GM12878 (cell line): ENCODE measurements around the gene ARHGEF18. TPM values are rescaled to one million over a fixed set of nuclear protein-coding genes. Genes with fewer than 3 reads are reported as not detected.

Experiments
- BCL11A ChIP-seq: IDR thresholded peaks from 2 replicates; pipeline ENCODE4 v1.6.1; 2011; ENCODE audit warnings: low read depth, low read length
- BHLHE40 ChIP-seq, 2 experiments: fragments of 450-650 bp in 1 of 2; IDR thresholded peaks; 2 replicates each; pipeline ENCODE4 v1.6.1; 2011 to 2017; ENCODE audit warnings: low read depth in 2 of 2, borderline replicate concordance in 1 of 2, improper control_type of control experiment in 1 of 2, low read length in 1 of 2, mild to moderate bottlenecking in 1 of 2
- CREM ChIP-seq: IDR thresholded peaks from 2 replicates; pipeline ENCODE4 v1.6.1; 2014; ENCODE audit warnings: antibody characterized with exemption, low read depth
- EED ChIP-seq: sonication (generic); IDR thresholded peaks from 2 replicates; pipeline ENCODE4 v1.6.1; 2016; ENCODE audit warnings: antibody characterized with exemption, low read depth
- HDAC2 ChIP-seq: fragments of 200-600 bp; sonication (generic); IDR thresholded peaks from 2 replicates; pipeline ENCODE4 v1.6.1; 2017
- NFYA ChIP-seq: IDR thresholded peaks from 2 replicates; pipeline ENCODE4 v1.6.1; 2011; ENCODE audit warnings: low read depth, mild to moderate bottlenecking, low read length, improper control_type of control experiment, borderline replicate concordance
- NR2F1 ChIP-seq: fragments of 450-650 bp; conservative IDR thresholded peaks from 2 replicates; pipeline ENCODE4 v1.6.1; 2017; ENCODE audit warnings: mild to moderate bottlenecking
- RAD51 ChIP-seq: fragments of 450-650 bp; IDR thresholded peaks from 2 replicates; pipeline ENCODE4 v1.6.1; 2016; ENCODE audit warnings: moderate library complexity, mild to moderate bottlenecking, inconsistent platforms
- RUNX3 ChIP-seq: IDR thresholded peaks from 2 replicates; pipeline ENCODE4 v1.6.1; 2012; ENCODE audit warnings: low read length, inconsistent platforms
- SMC3 ChIP-seq: IDR thresholded peaks from 2 replicates; pipeline ENCODE4 v1.6.1; 2011; ENCODE audit warnings: low read length, improper control_type of control experiment, borderline replicate concordance
- ZNF384 ChIP-seq: IDR thresholded peaks from 2 replicates; pipeline ENCODE4 v1.6.1; 2012; ENCODE audit warnings: low read depth, mild to moderate bottlenecking, low read length, improper control_type of control experiment, borderline replicate concordance
- ZNF622 ChIP-seq: fragments of 450-650 bp; IDR thresholded peaks from 2 replicates; pipeline ENCODE4 v1.6.1; 2017; ENCODE audit warnings: mild to moderate bottlenecking, inconsistent platforms
- polyA plus RNA-seq, 11 experiments: library from polyadenylated mRNA; depleted of rRNA in 4 of 11; unstranded in 6 of 11; stranded (reverse) in 5 of 11; fragments of >200 nt; fragmentation: Nextera tagmentation in 4 of 11; fragmentation: Illumina TruSeq in 1 of 11; extraction: Ambion mirVana in 4 of 11; extraction: Trizol in 1 of 11; gene quantifications; 1 replicate in 1 of 11; 2 replicates in 10 of 11; pipeline versions ENCODE4 v1.2.1 to v1.2.3, GENCODE V29; 2011 to 2016; ENCODE audit warnings: inconsistent platforms in 2 of 11, missing spikeins in 2 of 11, low read depth in 1 of 11
- total RNA-seq, 4 experiments: library from RNA; depleted of rRNA in 3 of 4; stranded (reverse); fragments of >200 nt in 3 of 4; fragmentation: Illumina TruSeq in 1 of 4; extraction: Trizol in 1 of 4; gene quantifications; 2 replicates each; pipeline versions ENCODE4 v1.2.1 to v1.2.3, GENCODE V29; 2013 to 2021
- TF ChIP-seq, protein P1 (sequence below): IDR thresholded peaks from 2 replicates; pipeline ENCODE4 v1.6.1; 2011; ENCODE audit warnings: borderline replicate concordance, low read depth, mild to moderate bottlenecking, moderate library complexity, mixed read lengths, low read length; ENCODE audit not compliant: insufficient read depth; ENCODE audit errors: extremely low read length
- TF ChIP-seq, protein P2 (sequence below), 3 experiments: IDR thresholded peaks in 2 of 3; conservative IDR thresholded peaks in 1 of 3; 2 replicates each; pipeline ENCODE4 v1.5.1; 2011; ENCODE audit warnings: low read depth in 3 of 3, low read length in 3 of 3, mild to moderate bottlenecking in 3 of 3, control low read depth in 2 of 3, moderate library complexity in 2 of 3, inconsistent platforms in 1 of 3, mixed read lengths in 1 of 3; ENCODE audit not compliant: control insufficient read depth in 2 of 3, insufficient read depth in 1 of 3; ENCODE audit errors: extremely low read depth in 1 of 3
- TF ChIP-seq, protein P3 (sequence below): fragments of 450-650 bp; IDR thresholded peaks from 2 replicates; pipeline ENCODE4 v1.6.1; 2018; ENCODE audit warnings: borderline replicate concordance, mild to moderate bottlenecking; ENCODE audit not compliant: partially characterized antibody
- TF ChIP-seq, protein P4 (sequence below): fragments of 450-650 bp; IDR thresholded peaks from 2 replicates; pipeline ENCODE4 v1.6.1; 2016; ENCODE audit warnings: mild to moderate bottlenecking, moderate library complexity, borderline replicate concordance
- TF ChIP-seq, protein P5 (sequence below): IDR thresholded peaks from 2 replicates; pipeline ENCODE4 v1.6.1; 2012; ENCODE audit warnings: low read depth, low read length, improper control_type of control experiment

ARHGEF18 gene
- total and polyA plus RNA-seq, 10 of the 15 experiments (the other 5 are each of a cell fraction or from before 2014, with no cell fraction given): 0.31 to 32.3 (median 13.4) TPM

DNA sequence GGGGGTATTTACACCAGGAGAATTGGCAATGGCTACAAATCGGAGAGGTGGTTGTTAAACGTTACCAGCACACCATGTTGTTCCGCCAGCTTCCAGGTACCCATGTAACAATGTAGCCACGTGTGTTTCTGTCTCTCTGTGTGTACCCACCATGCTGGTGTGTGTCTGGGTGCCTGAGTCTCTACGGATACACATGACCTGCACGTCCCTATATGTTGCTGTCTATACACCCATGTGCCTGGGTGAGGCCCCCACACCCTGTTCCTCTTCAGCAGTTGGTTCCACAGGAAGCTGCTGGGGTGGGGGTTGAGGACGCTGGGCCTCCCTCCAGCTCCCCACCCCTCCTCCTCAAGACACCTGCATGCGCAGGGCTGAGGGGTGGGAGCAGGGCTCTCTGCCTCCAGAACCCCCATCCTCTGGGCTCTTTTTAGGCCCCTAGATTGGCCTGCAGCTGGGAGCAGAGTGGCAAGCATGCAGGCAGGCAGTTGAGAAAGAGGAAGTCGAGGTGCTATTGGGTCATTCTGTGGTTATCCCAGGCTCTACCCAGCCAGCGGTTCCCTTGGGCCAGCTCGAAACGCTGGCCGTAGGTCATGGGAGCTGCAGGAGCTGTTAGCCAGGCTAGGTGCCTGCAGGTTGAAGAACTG lies at the start of gene ARHGEF18 (continued):
- TF ChIP-seq, protein P1, sequence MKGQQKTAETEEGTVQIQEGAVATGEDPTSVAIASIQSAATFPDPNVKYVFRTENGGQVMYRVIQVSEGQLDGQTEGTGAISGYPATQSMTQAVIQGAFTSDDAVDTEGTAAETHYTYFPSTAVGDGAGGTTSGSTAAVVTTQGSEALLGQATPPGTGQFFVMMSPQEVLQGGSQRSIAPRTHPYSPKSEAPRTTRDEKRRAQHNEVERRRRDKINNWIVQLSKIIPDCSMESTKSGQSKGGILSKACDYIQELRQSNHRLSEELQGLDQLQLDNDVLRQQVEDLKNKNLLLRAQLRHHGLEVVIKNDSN: no peak
- TF ChIP-seq, protein P2, sequence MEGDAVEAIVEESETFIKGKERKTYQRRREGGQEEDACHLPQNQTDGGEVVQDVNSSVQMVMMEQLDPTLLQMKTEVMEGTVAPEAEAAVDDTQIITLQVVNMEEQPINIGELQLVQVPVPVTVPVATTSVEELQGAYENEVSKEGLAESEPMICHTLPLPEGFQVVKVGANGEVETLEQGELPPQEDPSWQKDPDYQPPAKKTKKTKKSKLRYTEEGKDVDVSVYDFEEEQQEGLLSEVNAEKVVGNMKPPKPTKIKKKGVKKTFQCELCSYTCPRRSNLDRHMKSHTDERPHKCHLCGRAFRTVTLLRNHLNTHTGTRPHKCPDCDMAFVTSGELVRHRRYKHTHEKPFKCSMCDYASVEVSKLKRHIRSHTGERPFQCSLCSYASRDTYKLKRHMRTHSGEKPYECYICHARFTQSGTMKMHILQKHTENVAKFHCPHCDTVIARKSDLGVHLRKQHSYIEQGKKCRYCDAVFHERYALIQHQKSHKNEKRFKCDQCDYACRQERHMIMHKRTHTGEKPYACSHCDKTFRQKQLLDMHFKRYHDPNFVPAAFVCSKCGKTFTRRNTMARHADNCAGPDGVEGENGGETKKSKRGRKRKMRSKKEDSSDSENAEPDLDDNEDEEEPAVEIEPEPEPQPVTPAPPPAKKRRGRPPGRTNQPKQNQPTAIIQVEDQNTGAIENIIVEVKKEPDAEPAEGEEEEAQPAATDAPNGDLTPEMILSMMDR (IDR thresholded peaks at IDR 0.05 in 2 of 3, conservative IDR thresholded peaks at IDR 0.05 in 1 of 3; ENCODE audit: control insufficient read depth in 2 of 3, extremely low read depth in 1 of 3, insufficient read depth in 1 of 3, low read depth in 3 of 3, low read length in 3 of 3): no peak
- TF ChIP-seq ZNF622: no peak
- TF ChIP-seq HDAC2: no peak
- TF ChIP-seq BCL11A: no peak; the same call in 1 of the 2 replicates
- peak; percentile 91; the same call in 1 of the 2 replicates for TF ChIP-seq NR2F1
- no peak for TF ChIP-seq RAD51
- TF ChIP-seq RUNX3: peak; percentile 90
- TF ChIP-seq, protein P3, sequence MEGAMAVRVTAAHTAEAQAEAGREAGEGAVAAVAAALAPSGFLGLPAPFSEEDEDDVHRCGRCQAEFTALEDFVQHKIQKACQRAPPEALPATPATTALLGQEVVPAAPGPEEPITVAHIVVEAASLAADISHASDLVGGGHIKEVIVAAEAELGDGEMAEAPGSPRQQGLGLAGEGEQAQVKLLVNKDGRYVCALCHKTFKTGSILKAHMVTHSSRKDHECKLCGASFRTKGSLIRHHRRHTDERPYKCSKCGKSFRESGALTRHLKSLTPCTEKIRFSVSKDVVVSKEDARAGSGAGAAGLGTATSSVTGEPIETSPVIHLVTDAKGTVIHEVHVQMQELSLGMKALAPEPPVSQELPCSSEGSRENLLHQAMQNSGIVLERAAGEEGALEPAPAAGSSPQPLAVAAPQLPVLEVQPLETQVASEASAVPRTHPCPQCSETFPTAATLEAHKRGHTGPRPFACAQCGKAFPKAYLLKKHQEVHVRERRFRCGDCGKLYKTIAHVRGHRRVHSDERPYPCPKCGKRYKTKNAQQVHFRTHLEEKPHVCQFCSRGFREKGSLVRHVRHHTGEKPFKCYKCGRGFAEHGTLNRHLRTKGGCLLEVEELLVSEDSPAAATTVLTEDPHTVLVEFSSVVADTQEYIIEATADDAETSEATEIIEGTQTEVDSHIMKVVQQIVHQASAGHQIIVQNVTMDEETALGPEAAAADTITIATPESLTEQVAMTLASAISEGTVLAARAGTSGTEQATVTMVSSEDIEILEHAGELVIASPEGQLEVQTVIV: no peak
- TF ChIP-seq, protein P4, sequence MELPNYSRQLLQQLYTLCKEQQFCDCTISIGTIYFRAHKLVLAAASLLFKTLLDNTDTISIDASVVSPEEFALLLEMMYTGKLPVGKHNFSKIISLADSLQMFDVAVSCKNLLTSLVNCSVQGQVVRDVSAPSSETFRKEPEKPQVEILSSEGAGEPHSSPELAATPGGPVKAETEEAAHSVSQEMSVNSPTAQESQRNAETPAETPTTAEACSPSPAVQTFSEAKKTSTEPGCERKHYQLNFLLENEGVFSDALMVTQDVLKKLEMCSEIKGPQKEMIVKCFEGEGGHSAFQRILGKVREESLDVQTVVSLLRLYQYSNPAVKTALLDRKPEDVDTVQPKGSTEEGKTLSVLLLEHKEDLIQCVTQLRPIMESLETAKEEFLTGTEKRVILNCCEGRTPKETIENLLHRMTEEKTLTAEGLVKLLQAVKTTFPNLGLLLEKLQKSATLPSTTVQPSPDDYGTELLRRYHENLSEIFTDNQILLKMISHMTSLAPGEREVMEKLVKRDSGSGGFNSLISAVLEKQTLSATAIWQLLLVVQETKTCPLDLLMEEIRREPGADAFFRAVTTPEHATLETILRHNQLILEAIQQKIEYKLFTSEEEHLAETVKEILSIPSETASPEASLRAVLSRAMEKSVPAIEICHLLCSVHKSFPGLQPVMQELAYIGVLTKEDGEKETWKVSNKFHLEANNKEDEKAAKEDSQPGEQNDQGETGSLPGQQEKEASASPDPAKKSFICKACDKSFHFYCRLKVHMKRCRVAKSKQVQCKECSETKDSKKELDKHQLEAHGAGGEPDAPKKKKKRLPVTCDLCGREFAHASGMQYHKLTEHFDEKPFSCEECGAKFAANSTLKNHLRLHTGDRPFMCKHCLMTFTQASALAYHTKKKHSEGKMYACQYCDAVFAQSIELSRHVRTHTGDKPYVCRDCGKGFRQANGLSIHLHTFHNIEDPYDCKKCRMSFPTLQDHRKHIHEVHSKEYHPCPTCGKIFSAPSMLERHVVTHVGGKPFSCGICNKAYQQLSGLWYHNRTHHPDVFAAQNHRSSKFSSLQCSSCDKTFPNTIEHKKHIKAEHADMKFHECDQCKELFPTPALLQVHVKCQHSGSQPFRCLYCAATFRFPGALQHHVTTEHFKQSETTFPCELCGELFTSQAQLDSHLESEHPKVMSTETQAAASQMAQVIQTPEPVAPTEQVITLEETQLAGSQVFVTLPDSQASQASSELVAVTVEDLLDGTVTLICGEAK: no peak
- peak; percentile 73 for TF ChIP-seq EED
- 0 out of 2 replicates have a peak, but pooled peaks have one; percentile 24 for TF ChIP-seq SMC3
- no peak for TF ChIP-seq NFYA
- TF ChIP-seq ZNF384: no peak
- TF ChIP-seq, protein P5, sequence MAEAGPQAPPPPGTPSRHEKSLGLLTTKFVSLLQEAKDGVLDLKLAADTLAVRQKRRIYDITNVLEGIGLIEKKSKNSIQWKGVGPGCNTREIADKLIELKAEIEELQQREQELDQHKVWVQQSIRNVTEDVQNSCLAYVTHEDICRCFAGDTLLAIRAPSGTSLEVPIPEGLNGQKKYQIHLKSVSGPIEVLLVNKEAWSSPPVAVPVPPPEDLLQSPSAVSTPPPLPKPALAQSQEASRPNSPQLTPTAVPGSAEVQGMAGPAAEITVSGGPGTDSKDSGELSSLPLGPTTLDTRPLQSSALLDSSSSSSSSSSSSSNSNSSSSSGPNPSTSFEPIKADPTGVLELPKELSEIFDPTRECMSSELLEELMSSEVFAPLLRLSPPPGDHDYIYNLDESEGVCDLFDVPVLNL: no peak
- TF ChIP-seq CREM: peak; percentile 65
- peak in 1 of 2 experiments; percentile 29; a peak in 1 of 4 replicates for TF ChIP-seq BHLHE40 (IDR thresholded peaks at IDR 0.05; ENCODE audit: borderline replicate concordance in 1 of 2, low read depth in 2 of 2, low read length in 1 of 2)
